Adrenal gland (tissue), 12 donors: Measurements from ENCODE around the gene RTTN. TPM values are rescaled to one million over a fixed set of nuclear protein-coding genes. Genes with fewer than 3 reads are reported as not detected.

Experiments
- DNase-seq, 7 donors: peaks; one replicate each; pipeline ENCODE4 v3.0.0-alpha.2; 2019 to 2020
- H3K27ac ChIP-seq, 5 donors: fragments of 200-600 bp; sonication (generic) in 4 of 5; 1 replicate in 3 of 5; 2 replicates in 2 of 5; pipeline versions ENCODE4 v1.5.1 to v1.8.0; 2016 to 2020; ENCODE audit warnings: mild to moderate bottlenecking in 1 of 5
- H3K27me3 ChIP-seq: fragments of 200-600 bp; 2 replicates; pipeline ENCODE4 v1.8.0; 2021
- H3K36me3 ChIP-seq, 2 donors: fragments of 200-600 bp; replicated peaks in 1 of 2; 1 replicate in 1 of 2; 2 replicates in 1 of 2; pipeline versions ENCODE4 v1.5.1 to v1.8.0; 2018 to 2022
- H3K4me1 ChIP-seq, 2 donors: fragments of 200-600 bp; replicated peaks in 1 of 2; 1 replicate in 1 of 2; 2 replicates in 1 of 2; pipeline versions ENCODE4 v1.5.1 to v1.8.0; 2018 to 2021
- H3K4me3 ChIP-seq, 4 donors: fragments of 200-600 bp; sonication (generic) in 3 of 4; one replicate each; pipeline ENCODE4 v1.5.1; 2016 to 2018
- H3K9me3 ChIP-seq, 3 donors: fragments of 200-600 bp; sonication (generic) in 1 of 3; replicated peaks in 1 of 3; 1 replicate in 2 of 3; 2 replicates in 1 of 3; pipeline versions ENCODE4 v1.5.1 to v1.8.0; 2016 to 2021
- POLR2A ChIP-seq, 2 donors: fragments of 450-650 bp; IDR thresholded peaks; one replicate each; pipeline ENCODE4 v1.6.1; 2017; ENCODE audit warnings: antibody characterized with exemption in 2 of 2, mild to moderate bottlenecking in 2 of 2, moderate library complexity in 1 of 2
- WGBS, 4 donors: extraction: QIAGEN DNeasy Blood & Tissue Kit in 2 of 4; methylation state at CpG; one replicate each; pipeline versions ENCODE4 v1.1.5 to v1.1.7; 2013 to 2017; 5-methylcytosine and 5-hydroxymethylcytosine counted together
- intact Hi-C, 2 donors: fragments of 100-400 bp; cut with DNase I; formaldehyde crosslinking; loops; one replicate each; pipeline versions ENCODE4 v1.14.1 to v1.15.0; 2022 to 2023
- polyA plus RNA-seq, 3 donors: library from polyadenylated mRNA; stranded (reverse); fragments of 200-250 nt in 2 of 3; fragments of 350-450 nt in 1 of 3; fragmentation: Illumina TruSeq in 1 of 3; extraction: RNeasy Lipid Tissue Mini Kit (QIAGEN cat#74804) in 1 of 3; gene quantifications; one replicate each; pipeline ENCODE4 v1.2.3, GENCODE V29; 2013 to 2014
- total RNA-seq, 9 donors: library from RNA; depleted of rRNA in 4 of 9; stranded (reverse); fragments of >200 nt in 4 of 9; fragments of 120-200 nt in 1 of 9; fragmentation: NEBNext Ultra II Directional in 1 of 9; extraction: Animal tissue kit (Norgen Biotek cat#: 25700) in 1 of 9; gene quantifications; one replicate each; pipeline versions ENCODE4 v1.1.0 to v1.2.4, GENCODE V29; 2013 to 2023
- TF ChIP-seq, protein P1 (sequence below), 6 experiments: fragments of 450-650 bp in 4 of 6; fragments of 200-600 bp in 2 of 6; sonication (generic) in 1 of 6; IDR thresholded peaks; 1 replicate in 5 of 6; 2 replicates in 1 of 6; pipeline versions ENCODE4 v1.5.1 to v1.8.0; 2016 to 2021; ENCODE audit warnings: antibody characterized with exemption in 6 of 6, mild to moderate bottlenecking in 2 of 6, moderate library complexity in 1 of 6
- donor health status: healthy with polysubstance abuse.
- donor health status: Bipolar disorder and iron deficiency.
- donor health status: DM: yes; HTN: yes; CAD: no.
- donor health status: DM: no; HTN: no; CAD: no.
- donor health status: DM: no; HTN: no; CAD: no.
- donor health status: DM: yes; HTN: yes; CAD: no.

The RTTN gene
- total and polyA plus RNA-seq, 12 donors: 4.0 to 22.5 (median 7.5) TPM

DNA sequence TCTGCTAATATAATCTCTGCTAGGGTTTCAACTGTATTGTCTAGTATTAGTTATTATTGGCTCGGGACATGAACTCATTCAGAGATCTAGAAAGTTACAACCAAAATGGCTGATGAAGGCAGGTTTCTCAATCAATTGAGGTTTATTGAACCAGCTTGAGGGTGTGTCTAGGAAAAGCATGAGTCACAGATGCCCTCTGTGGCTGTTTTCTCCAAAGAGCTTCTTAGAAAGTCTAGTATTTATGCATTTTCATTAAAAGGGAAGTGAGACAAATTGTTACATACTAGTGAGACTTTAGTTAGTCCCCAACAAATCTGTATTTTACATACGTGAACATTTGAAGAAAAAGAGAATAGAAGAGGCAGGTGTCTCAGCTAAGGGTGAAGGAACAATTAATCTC is 23.0 kb upstream of the RTTN start:
- H3K4me3 ChIP-seq: no peak overlapping the region
- H3K27ac ChIP-seq: no peak overlapping the region
- H3K27me3 ChIP-seq: no peaks in the 10 kb centered on the region
- no peak for DNase-seq
- peaks cover 0 to 5% (median 5%) of the 10 kb centered on the region in 3 donors for H3K9me3 ChIP-seq
- no peaks in the 10 kb centered on the region for H3K4me1 ChIP-seq
- TF ChIP-seq, protein P1, sequence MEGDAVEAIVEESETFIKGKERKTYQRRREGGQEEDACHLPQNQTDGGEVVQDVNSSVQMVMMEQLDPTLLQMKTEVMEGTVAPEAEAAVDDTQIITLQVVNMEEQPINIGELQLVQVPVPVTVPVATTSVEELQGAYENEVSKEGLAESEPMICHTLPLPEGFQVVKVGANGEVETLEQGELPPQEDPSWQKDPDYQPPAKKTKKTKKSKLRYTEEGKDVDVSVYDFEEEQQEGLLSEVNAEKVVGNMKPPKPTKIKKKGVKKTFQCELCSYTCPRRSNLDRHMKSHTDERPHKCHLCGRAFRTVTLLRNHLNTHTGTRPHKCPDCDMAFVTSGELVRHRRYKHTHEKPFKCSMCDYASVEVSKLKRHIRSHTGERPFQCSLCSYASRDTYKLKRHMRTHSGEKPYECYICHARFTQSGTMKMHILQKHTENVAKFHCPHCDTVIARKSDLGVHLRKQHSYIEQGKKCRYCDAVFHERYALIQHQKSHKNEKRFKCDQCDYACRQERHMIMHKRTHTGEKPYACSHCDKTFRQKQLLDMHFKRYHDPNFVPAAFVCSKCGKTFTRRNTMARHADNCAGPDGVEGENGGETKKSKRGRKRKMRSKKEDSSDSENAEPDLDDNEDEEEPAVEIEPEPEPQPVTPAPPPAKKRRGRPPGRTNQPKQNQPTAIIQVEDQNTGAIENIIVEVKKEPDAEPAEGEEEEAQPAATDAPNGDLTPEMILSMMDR (IDR thresholded peaks at IDR 0.05): no peak
- TF ChIP-seq POLR2A (IDR thresholded peaks at IDR 0.05): no peak
- H3K36me3 ChIP-seq: no peaks in the 10 kb centered on the region
- WGBS, 4 donors: 29 to 33% (median 31%) methylated on average over 2 of the region's 2 CpGs
- intact Hi-C loops: no loop called here

DNA sequence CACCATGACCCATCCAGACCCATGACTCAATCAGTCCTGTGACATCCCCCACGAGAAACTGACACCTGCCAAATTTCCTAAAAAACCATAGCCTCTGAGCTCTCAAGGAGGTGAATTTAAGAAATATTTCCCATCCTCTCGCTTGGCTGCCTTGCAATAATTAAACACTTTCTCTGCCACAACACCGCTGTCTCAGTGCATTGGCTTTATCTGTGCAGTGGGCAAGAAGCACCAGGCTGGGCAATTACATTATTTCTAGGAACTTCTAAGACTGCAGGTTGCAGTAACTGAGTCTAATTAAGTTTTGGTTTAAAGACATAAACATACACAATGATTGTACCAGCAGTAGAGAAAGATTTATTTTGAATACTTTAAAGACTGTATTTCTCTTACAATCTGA is 22.0 kb upstream of the RTTN start:
- Histone ChIP-seq H3K36me3 (no peaks in the 10 kb centered on the region), H3K4me1 (no peaks in the 10 kb centered on the region), H3K27me3 (no peaks in the 10 kb centered on the region), H3K27ac (no peak overlapping the region), H3K4me3 (no peak overlapping the region), H3K9me3 (peaks cover 0 to 5% (median 5%) of the 10 kb centered on the region in 3 donors)
- no peak for DNase-seq
- WGBS, 4 donors: 52 to 81% (median 63%) methylated on average over 3 of the region's 3 CpGs
- intact Hi-C loops: no loop called here
- TF ChIP-seq POLR2A (IDR thresholded peaks at IDR 0.05): no peak
- TF ChIP-seq, protein P1 (IDR thresholded peaks at IDR 0.05): no peak

DNA sequence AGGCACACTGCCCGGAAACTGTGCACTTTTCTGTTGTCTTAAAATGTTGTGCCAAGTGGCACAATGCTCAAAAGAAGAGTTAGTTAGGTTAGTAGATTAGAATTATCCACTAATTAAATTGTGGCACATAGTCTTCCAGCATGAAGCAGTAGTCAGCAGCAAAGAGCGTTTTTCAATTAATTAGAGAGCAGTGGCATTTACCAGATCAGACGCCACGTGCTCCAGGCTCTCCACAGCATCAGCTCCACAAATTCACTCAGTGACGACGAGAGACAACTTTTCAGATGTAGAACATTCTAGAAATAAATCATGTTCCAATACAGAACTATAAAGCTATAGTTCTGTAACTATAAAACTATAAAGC is 16.4 kb upstream of the RTTN start:
- Histone ChIP-seq H3K36me3 (no peaks in the 10 kb centered on the region), H3K27ac (no peak overlapping the region), H3K9me3 (no peaks in the 10 kb centered on the region), H3K4me3 (no peak overlapping the region), H3K4me1 (no peaks in the 10 kb centered on the region), H3K27me3 (no peaks in the 10 kb centered on the region)
- intact Hi-C loops: no loop called here
- no peak for DNase-seq
- 77 to 83% (median 80%) methylated on average over 6 of the region's 6 CpGs for WGBS, 4 donors
- TF ChIP-seq POLR2A (IDR thresholded peaks at IDR 0.05): no peak
- TF ChIP-seq, protein P1 (IDR thresholded peaks at IDR 0.05): no peak

DNA sequence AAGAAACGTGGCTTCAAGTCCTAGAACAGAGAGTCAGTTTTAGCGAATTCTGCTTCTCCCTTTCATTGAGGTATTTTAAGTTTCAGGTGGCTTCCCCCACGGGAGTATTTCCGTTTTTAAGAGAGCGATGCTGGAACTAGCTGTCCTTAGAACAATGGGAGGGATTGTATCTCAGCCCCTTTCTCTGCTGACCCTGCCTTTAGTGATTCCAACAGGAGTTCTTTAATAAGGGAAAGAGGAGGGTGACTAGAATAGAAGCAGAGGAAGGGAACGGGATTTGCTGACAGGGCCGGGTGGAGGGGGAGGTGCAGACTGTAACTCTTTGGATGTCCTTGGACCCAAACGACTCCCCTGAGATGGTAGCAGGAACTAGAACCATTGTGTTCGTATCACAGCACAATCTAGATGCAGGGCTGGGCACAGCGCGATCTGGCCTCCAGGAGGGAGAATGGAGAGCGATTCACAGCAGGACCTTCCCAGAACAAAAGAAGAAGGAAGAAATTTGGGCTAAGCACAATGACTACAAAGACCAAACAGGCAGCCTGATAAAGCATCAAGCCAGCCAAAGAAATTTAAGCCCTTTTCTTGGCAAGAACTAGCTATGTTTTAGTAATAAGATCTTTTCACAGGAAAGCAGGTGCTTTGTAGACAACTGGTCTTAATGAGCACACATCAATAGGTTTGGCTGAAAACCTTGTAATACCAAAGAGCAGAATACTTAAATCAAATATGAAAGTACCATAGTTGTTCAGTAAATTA is 15.8 kb upstream of the RTTN start:
- Histone ChIP-seq H3K4me3 (no peak overlapping the region), H3K27ac (no peak overlapping the region), H3K9me3 (no peaks in the 10 kb centered on the region), H3K4me1 (no peaks in the 10 kb centered on the region), H3K27me3 (no peaks in the 10 kb centered on the region), H3K36me3 (no peaks in the 10 kb centered on the region)
- TF ChIP-seq, protein P1 (IDR thresholded peaks at IDR 0.05): no peak
- TF ChIP-seq POLR2A (IDR thresholded peaks at IDR 0.05): no peak
- intact Hi-C loops: no loop called here
- 32 to 43% (median 33%) methylated on average over 12 of the region's 12 CpGs for WGBS, 4 donors
- DNase-seq: no peak
